Gastroesophageal sphincter (tissue), 3 donors: ENCODE results near the gene ATRN.

ENCODE experiments used
- CTCF ChIP-seq, 4 experiments: fragments of 200-600 bp in 2 of 4; fragments of 450-650 bp in 2 of 4; sonication (generic) in 1 of 4; IDR thresholded peaks; one replicate each; pipeline ENCODE4 v1.5.1; 2017 to 2019; ENCODE audit warnings: antibody characterized with exemption in 4 of 4, mild to moderate bottlenecking in 2 of 4, moderate library complexity in 2 of 4
- EP300 ChIP-seq: sonication (generic); formaldehyde crosslinking; IDR thresholded peaks from one replicate; pipeline ENCODE4 v1.6.1; 2017; ENCODE audit warnings: antibody characterized with exemption, mild to moderate bottlenecking
- POLR2A ChIP-seq, 2 donors: fragments of 450-650 bp; IDR thresholded peaks; one replicate each; pipeline ENCODE4 v1.6.1; 2017; ENCODE audit warnings: antibody characterized with exemption in 2 of 2, mild to moderate bottlenecking in 2 of 2, moderate library complexity in 1 of 2
- POLR2AphosphoS5 ChIP-seq: sonication (generic); formaldehyde crosslinking; IDR thresholded peaks from one replicate; pipeline ENCODE4 v1.6.1; 2017; ENCODE audit warnings: antibody characterized with exemption

- no peak for TF ChIP-seq EP300
- TF ChIP-seq CTCF (IDR thresholded peaks at IDR 0.05): no peak
- no peak for TF ChIP-seq POLR2A (IDR thresholded peaks at IDR 0.05)
- TF ChIP-seq POLR2AphosphoS5: no peak
These were observed 9.5 kb upstream of the ATRN start for GRCh38 chr20:3461211-3461771.
